H7 (cell line): Measurements from ENCODE around the gene PPME1. TPM values are rescaled to one million over a fixed set of nuclear protein-coding genes. Genes with fewer than 3 reads are reported as not detected.
"Not testable (repeated sequence)": the region's sequence is repeated elsewhere in the genome, so short reads cannot be mapped to it uniquely, and the experiment has no call there.

Source experiments
- DNase-seq: peaks from one replicate; pipeline ENCODE4 v3.0.0; 2012
- H3K27me3 ChIP-seq: 2 replicates; pipeline ENCODE4 v1.6.0; 2011; ENCODE audit warnings: mild to moderate bottlenecking, low read length; ENCODE audit not compliant: control insufficient read depth, insufficient read depth
- H3K36me3 ChIP-seq: replicated peaks from 2 replicates; pipeline ENCODE4 v1.5.1; 2011; ENCODE audit warnings: low read length; ENCODE audit not compliant: control insufficient read depth, insufficient read depth
- H3K4me3 ChIP-seq: 2 replicates; pipeline ENCODE4 v1.5.1; 2011; ENCODE audit warnings: low read depth, mild to moderate bottlenecking, control low read depth, low read length, moderate library complexity; ENCODE audit not compliant: insufficient read depth
- total RNA-seq: library from RNA; depleted of rRNA; stranded (reverse); fragments of >200 nt; shearing (Covaris generic); gene quantifications from 2 replicates; pipeline ENCODE4 v1.2.3, GENCODE V29; 2014; rRNA removed

The PPME1 gene
- total RNA-seq, result 33.2 and 38.6 TPM in 2 replicates

DNA sequence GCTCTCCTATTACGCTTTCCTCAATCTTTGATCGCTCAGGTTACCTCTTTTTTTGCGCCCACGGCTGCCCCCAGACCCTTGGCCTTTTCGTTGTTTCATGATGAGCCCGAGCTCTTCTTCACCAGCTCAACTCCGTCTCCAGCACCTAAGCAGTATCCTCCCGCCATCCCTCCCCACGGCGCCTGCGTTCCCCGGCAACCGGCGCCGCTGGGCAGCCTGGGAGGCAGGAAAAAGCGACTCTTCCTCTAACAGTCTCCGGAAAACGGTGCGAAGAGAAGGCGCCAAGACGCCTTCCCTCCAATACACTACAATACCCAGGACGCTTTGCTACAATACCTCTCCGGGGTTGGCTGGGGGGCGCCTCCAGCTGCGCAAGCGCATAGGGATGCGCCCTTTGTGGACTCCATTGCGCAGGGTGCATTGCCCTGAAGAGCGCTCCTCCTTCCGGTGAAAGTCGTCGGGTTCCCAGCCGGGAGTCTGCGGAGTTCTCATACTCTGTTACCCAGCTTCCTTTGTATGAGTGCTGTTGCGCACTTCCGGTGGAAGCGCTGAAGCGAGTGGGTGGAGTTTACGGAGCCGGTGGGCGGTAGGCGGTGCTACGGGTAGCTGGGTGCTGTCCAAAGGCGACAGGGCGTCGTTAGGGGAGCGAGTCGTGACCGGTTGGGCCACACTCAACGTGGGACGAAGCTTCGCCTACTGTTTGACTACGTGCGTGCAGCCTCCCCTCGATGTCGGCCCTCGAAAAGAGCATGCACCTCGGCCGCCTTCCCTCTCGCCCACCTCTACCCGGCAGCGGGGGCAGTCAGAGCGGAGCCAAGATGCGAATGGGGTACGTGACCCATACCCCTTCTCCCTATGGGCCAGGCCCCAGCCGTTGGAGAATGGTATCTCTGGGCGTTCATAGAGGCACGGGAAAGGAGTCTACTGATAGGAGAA, at the start of gene PPME1, which contains the start of gene C2CD3:
Gene PPME1 (plus strand): TSS at position 596 of the 936 bp plus-strand sequence. CDS start 133 bp downstream, at position 729.
Gene C2CD3 (minus strand): TSS at position 309 of the 936 bp plus-strand sequence. CDS start 210 bp downstream, at position 99.
- DNase-seq, result peak; percentile 90
- Histone ChIP-seq H3K27me3 (no peaks in the 10 kb centered on the region), H3K4me3 (peak within 1 kb of the TSS; percentile 81), H3K36me3 (0 out of 2 replicates have a peak, but pooled peaks cover 1% of the 10 kb centered on the region)

- no peak for DNase-seq
Measured at GRCh38 chr11:74121804-74122203, 49.3 kb upstream of the PPME1 start.

DNA sequence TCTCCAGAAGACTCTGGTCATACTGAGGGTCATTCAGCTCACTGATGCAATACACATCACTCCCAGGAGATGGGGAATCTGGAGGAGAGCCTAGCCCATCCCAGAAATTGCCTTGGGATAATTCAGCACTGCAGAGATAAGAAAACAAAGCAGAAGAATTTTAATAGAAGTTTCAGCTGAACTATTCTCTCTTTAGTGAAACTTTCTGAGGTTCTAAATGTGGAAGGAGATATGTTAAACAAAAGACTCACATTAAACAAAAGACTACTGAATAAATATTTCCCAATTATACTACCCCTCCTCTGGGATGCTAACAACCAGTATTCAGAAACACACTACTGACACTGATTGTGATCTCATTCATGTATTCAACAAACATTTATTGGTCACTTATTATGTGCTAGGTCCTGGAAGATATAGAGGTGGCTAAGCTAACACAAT, 48.1 kb upstream of the PPME1 start:
- Histone ChIP-seq H3K36me3 (no peaks in the 10 kb centered on the region; the same call in 1 of the 2 replicates), H3K27me3 (no peaks in the 10 kb centered on the region), H3K4me3 (no peak overlapping the region)
- no peak for DNase-seq

More at GRCh38 chr11:74121804-74122203, 49.3 kb upstream of the PPME1 start:
- no peaks in the 10 kb centered on the region; the same call in 1 of the 2 replicates for H3K36me3 ChIP-seq
- H3K27me3 ChIP-seq, result no peaks in the 10 kb centered on the region
- no peak overlapping the region for H3K4me3 ChIP-seq

- H3K36me3 ChIP-seq, H3K27me3 ChIP-seq, DNase-seq, H3K4me3 ChIP-seq: not testable (repeated sequence)
Measured at GRCh38 chr11:74129121-74129520, 42.0 kb upstream of the PPME1 start.

- no peak overlapping the region for H3K4me3 ChIP-seq
- H3K27me3 ChIP-seq, result no peaks in the 10 kb centered on the region
- DNase-seq, result no peak
- H3K36me3 ChIP-seq, result peaks cover 1% of the 10 kb centered on the region
Measured at GRCh38 chr11:74132833-74133232, 38.3 kb upstream of the PPME1 start.

- Histone ChIP-seq H3K27me3 (no peaks in the 10 kb centered on the region), H3K36me3 (peaks cover 1% of the 10 kb centered on the region)
- no peak for DNase-seq
Measured at GRCh38 chr11:74133436-74133835, 37.7 kb upstream of the PPME1 start.

DNA sequence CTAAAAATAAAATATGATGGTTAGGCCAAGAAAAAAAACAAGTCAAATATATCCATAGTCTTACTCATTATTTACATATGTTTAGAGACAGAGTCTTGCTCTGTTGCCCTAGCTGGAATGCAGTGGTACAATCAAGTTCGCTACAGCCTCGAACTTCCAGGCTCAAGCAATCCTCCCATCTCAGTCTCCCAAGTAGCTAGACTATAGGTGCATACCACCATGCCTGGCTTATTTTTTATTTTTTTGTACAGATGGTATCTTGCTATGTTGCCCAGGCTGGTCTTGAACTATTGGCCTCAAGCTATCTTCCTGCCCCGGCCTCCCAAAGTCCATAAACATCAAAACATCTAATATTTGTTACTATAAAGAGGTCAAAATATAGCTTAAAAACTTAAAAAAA, 36.4 kb upstream of the PPME1 start:
- DNase-seq, result no peak
- H3K4me3 ChIP-seq, result no peak overlapping the region
- no peaks in the 10 kb centered on the region for H3K27me3 ChIP-seq
- peaks cover 1% of the 10 kb centered on the region for H3K36me3 ChIP-seq

More at GRCh38 chr11:74133436-74133835, 37.7 kb upstream of the PPME1 start:
- no peak overlapping the region for H3K4me3 ChIP-seq

GRCh38 chr11:74135127-74135840, 35.8 kb upstream of the PPME1 start:
- Histone ChIP-seq H3K36me3 (peaks cover 1% of the 10 kb centered on the region), H3K27me3 (no peaks in the 10 kb centered on the region), H3K4me3 (no peak overlapping the region)
- DNase-seq, result no peak

- Histone ChIP-seq H3K4me3 (no peak overlapping the region), H3K36me3 (peaks cover 1% of the 10 kb centered on the region)
- no peak for DNase-seq
Measured at GRCh38 chr11:74138021-74138420, 33.1 kb upstream of the PPME1 start.

DNA sequence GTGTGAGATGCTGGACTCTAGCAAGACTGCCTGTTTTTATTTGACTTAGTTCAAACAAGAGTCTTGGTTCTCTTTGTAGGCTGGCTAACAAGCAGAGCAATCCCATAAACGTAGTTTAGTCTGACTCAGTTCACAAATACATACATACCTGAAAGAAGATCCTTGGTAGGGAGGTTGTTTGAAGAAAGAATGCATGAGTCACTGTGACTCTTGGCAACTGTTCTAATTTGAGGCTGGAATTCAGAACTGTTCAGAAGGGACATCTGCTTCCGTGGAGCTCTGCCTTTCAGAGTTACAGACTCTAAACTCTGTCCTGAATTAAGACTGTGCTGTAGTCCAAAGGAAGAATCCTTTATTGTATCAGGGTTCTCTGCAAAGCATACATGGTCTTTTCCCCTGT, 32.5 kb upstream of the PPME1 start:
- H3K27me3 ChIP-seq, result no peaks in the 10 kb centered on the region
- H3K4me3 ChIP-seq, result no peak overlapping the region
- DNase-seq, result no peak
- peaks cover 1% of the 10 kb centered on the region for H3K36me3 ChIP-seq

More at GRCh38 chr11:74138021-74138420, 33.1 kb upstream of the PPME1 start:
- no peaks in the 10 kb centered on the region for H3K27me3 ChIP-seq

GRCh38 chr11:74139151-74139918, 31.8 kb upstream of the PPME1 start:
- Histone ChIP-seq H3K36me3 (peaks cover 1% of the 10 kb centered on the region), H3K4me3 (no peak overlapping the region), H3K27me3 (no peaks in the 10 kb centered on the region)
- DNase-seq, result no peak

DNA sequence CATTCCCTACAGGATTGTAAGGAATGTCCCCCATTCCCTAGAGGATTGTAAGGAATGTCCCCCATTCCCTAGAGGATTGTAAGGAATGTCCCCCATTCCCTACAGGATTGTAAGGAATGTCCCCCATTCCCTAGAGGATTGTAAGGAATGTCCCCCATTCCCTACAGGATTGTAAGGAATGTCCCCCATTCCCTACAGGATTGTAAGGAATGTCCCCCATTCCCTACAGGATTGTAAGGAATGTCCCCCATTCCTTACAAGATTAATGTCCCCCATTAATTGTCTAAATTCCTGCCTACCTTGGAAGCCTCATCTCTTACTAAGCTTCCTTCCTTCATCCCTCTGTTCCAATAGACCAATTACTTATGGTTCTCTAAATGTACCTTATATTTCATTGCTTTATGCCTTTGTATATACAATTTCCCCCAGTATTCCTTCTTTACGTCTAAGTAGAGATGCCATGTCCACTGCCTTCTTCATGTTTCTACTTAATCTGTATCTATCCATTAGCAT, 31.1 kb upstream of the PPME1 start:
- not testable (repeated sequence) for H3K27me3 ChIP-seq, DNase-seq, H3K36me3 ChIP-seq, H3K4me3 ChIP-seq

DNA sequence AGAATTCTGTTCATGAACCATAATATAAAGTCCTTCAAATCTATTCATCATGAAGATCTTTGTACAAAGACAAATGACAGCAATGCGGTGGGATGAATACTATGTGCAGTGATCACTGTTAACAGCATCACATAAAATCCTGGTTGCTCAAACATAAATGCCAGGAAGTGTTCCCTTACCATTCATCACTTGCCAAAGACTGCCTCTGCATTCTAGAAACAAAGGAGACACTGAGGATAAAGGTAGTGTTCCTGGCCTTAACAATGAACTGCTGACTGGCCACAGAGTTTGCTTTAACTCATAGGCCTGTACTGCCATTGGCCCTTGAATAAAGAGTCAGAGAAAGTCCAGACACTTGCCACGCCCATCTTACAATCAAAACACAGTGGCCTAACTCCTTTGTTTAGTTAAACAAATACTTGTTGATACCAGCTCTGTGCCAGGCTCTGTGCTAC, 29.8 kb upstream of the PPME1 start:
- Histone ChIP-seq H3K4me3 (no peak overlapping the region), H3K27me3 (no peaks in the 10 kb centered on the region), H3K36me3 (peaks cover 1% of the 10 kb centered on the region)
- DNase-seq, result no peak

GRCh38 chr11:74141908-74142307, 29.2 kb upstream of the PPME1 start:
- no peak overlapping the region for H3K4me3 ChIP-seq
- H3K27me3 ChIP-seq, result no peaks in the 10 kb centered on the region
- H3K36me3 ChIP-seq, result no peaks in the 10 kb centered on the region
- DNase-seq, result no peak
